Fibroblast of villous mesenchyme (primary cell): ENCODE measurements around the gene ZNF782. TPM values are rescaled to one million over a fixed set of nuclear protein-coding genes. Genes with fewer than 3 reads are reported as not detected.
"Not testable (repeated sequence)": the region's sequence is repeated elsewhere in the genome, so short reads cannot be mapped to it uniquely, and the experiment has no call there.

Experiments used
- DNase-seq: peaks from one replicate; pipeline ENCODE4 v3.0.0-alpha.2; 2010; ENCODE audit warnings: low read depth
- H3K4me3 ChIP-seq: 2 replicates; pipeline ENCODE4 v1.5.1; 2011; ENCODE audit warnings: low read depth, mild to moderate bottlenecking, low read length
- CTCF ChIP-seq: IDR thresholded peaks from 2 replicates; pipeline ENCODE4 v1.5.1; 2012; ENCODE audit warnings: low read depth, mild to moderate bottlenecking, low read length; ENCODE audit not compliant: insufficient read depth
- total RNA-seq: library from RNA; depleted of rRNA; stranded (reverse); fragments of >200 nt; gene quantifications from 2 replicates; pipeline ENCODE4 v1.2.3, GENCODE V29; 2012

ZNF782 gene
- total RNA-seq, 1 donor: 5.6 TPM

GRCh38 chr9:96854651-96855273 is 448 bp upstream of the ZNF782 start:
- DNase-seq: no peak
- H3K4me3 ChIP-seq: peak overlapping the region; percentile 79
- no peak for TF ChIP-seq CTCF

DNA sequence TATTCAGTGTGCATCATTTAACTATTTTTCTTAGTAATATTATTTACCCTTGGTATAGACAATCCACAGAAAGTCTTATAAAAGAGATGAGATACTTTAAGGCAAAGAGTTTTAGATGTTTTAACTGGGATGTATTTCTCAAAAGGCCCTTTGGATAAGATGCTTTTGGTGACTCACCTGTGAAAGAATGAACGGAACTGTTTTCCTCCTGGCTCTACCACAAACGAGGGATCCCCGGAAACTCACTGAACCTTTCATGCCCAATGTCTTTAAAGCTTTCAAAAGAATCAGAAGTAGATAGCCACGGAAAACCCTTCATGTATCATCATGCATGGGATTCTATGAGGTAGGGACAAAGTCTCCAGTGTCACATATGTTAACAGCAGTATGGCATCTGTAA is 1.6 kb downstream of the ZNF782 start:
- no peak overlapping the region for H3K4me3 ChIP-seq
- TF ChIP-seq CTCF: no peak

DNA sequence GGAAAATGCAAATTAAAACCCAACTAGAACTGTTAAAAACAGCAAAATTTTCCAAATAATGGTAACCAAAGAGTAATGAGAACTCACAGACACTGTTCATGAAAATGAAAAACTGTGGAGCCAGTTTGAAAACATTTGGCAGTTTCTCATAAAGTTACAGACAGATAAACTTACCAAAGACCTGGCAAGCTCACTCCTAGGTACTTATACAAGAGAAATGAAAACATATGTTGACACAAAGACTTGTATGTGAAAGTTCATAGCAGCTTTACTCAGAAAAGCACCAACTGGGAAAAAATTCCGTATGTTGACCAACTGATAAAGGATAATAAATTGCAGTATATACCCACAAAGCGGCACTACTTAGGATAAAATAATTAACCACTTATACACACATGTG is 10.3 kb downstream of the ZNF782 start:
- TF ChIP-seq CTCF: no peak
- DNase-seq: peak; percentile 50
- no peak overlapping the region for H3K4me3 ChIP-seq

More for the DNA sequence above, 1.6 kb downstream of the ZNF782 start:
- DNase-seq: no peak

GRCh38 chr9:96818533-96818932 is 35.8 kb downstream of the ZNF782 start:
- H3K4me3 ChIP-seq: no peak overlapping the region
- no peak for TF ChIP-seq CTCF
- DNase-seq: peak; percentile 1

GRCh38 chr9:96817973-96818372 is 36.3 kb downstream of the ZNF782 start:
- no peak for TF ChIP-seq CTCF
- DNase-seq: no peak
- no peak overlapping the region for H3K4me3 ChIP-seq

GRCh38 chr9:96813607-96814006 is 40.7 kb downstream of the ZNF782 start:
- no peak for DNase-seq
- TF ChIP-seq CTCF: no peak
- H3K4me3 ChIP-seq: no peak overlapping the region

GRCh38 chr9:96798959-96799358 is 55.4 kb downstream of the ZNF782 start:
- H3K4me3 ChIP-seq, DNase-seq: not testable (repeated sequence)
